Activated T-cell treated with anti-CD3 and anti-CD28 coated beads for 1 hour (primary cell): Measurements from ENCODE around the gene PEX6.
"Not testable (repeated sequence)": the region's sequence is repeated elsewhere in the genome, so short reads cannot be mapped to it uniquely, and the experiment has no call there.

Source experiments
- DNase-seq: peaks from one replicate; pipeline ENCODE4 v3.0.0-alpha.2; 2020; ENCODE audit warnings: low read depth

The PEX6 gene

GRCh38 chr6:42978839-42979522 lies at the start of gene PEX6:
Gene PEX6 (minus strand): TSS chr6:42979181. CDS start chr6:42979150, 31 bp downstream.
- DNase-seq, result peak; percentile 89

- DNase-seq, result no peak
Measured at GRCh38 chr6:43026365-43026764, 47.4 kb upstream of the PEX6 start.

- no peak for DNase-seq
Measured at GRCh38 chr6:43024436-43024835, 45.5 kb upstream of the PEX6 start.

- DNase-seq, result peak; percentile 60
Measured at GRCh38 chr6:43021270-43022047, 42.5 kb upstream of the PEX6 start, which contains the start of gene RRP36. Gene RRP36 (plus strand): TSS chr6:43021623. CDS start chr6:43021655, 32 bp downstream.

- no peak for DNase-seq
Measured at GRCh38 chr6:43020847-43021246, 41.9 kb upstream of the PEX6 start.

GRCh38 chr6:43020052-43020705 lies 41.2 kb upstream of the PEX6 start:
- DNase-seq, result no peak

GRCh38 chr6:43019152-43019551 lies 40.2 kb upstream of the PEX6 start:
- DNase-seq, result no peak

GRCh38 chr6:43016943-43017334 lies 38.0 kb upstream of the PEX6 start:
- DNase-seq, result no peak

GRCh38 chr6:43016176-43016942 lies 37.4 kb upstream of the PEX6 start:
- DNase-seq, result no peak

GRCh38 chr6:43014434-43014909 lies 35.5 kb upstream of the PEX6 start:
- no peak for DNase-seq

GRCh38 chr6:43013843-43014433 lies 35.0 kb upstream of the PEX6 start, which contains the start of the genes KLHDC3 and MEA1:
Gene KLHDC3 (plus strand): TSS chr6:43014249. CDS start chr6:43017193, 2,944 bp downstream.
Gene MEA1 (minus strand): TSS chr6:43013946. CDS start chr6:43013813, 133 bp downstream.
- peak; percentile 96 for DNase-seq

GRCh38 chr6:43013097-43013842 lies 34.3 kb upstream of the PEX6 start:
- DNase-seq, result no peak

GRCh38 chr6:43012364-43012763 lies 33.4 kb upstream of the PEX6 start:
- DNase-seq, result no peak

GRCh38 chr6:43011207-43011606 lies 32.2 kb upstream of the PEX6 start:
- DNase-seq, result no peak

- peak; percentile 22 for DNase-seq
Measured at GRCh38 chr6:43009124-43009523, 30.1 kb upstream of the PEX6 start.

GRCh38 chr6:43007126-43007525 lies 28.1 kb upstream of the PEX6 start:
- no peak for DNase-seq

GRCh38 chr6:43006251-43006650 lies 27.3 kb upstream of the PEX6 start:
- no peak for DNase-seq

- no peak for DNase-seq
Measured at GRCh38 chr6:43005844-43006243, 26.9 kb upstream of the PEX6 start.

- no peak for DNase-seq
Measured at GRCh38 chr6:43001843-43002242, 22.9 kb upstream of the PEX6 start.

GRCh38 chr6:42998205-42998604 lies 19.2 kb upstream of the PEX6 start:
- not testable (repeated sequence) for DNase-seq

GRCh38 chr6:42996513-42996912 lies 17.5 kb upstream of the PEX6 start:
- no peak for DNase-seq
